BLaER1 treated with 17β-estradiol and CSF1 and Interleukin-3, amounts not matched to agents 10 nM and 100 nM (cell line): ENCODE results near the gene IFT80.

Experiments used
- H3K27ac ChIP-seq, 11 experiments: shearing (Covaris generic); formaldehyde crosslinking; 2 replicates each; pipeline ENCODE4 v1.8.1; 2022
- H3K27me3 ChIP-seq, 11 experiments: shearing (Covaris generic); formaldehyde crosslinking; 2 replicates each; pipeline ENCODE4 v1.8.1; 2022
- H3K36me3 ChIP-seq, 11 experiments: shearing (Covaris generic); formaldehyde crosslinking; 2 replicates each; pipeline ENCODE4 v1.8.1; 2022
- H3K4me1 ChIP-seq, 10 experiments: shearing (Covaris generic); formaldehyde crosslinking; 2 replicates each; pipeline ENCODE4 v1.8.1; 2022
- H3K4me2 ChIP-seq, 11 experiments: shearing (Covaris generic); formaldehyde crosslinking; 2 replicates each; pipeline ENCODE4 v1.8.1; 2022
- H3K4me3 ChIP-seq, 10 experiments: shearing (Covaris generic); formaldehyde crosslinking; 2 replicates each; pipeline ENCODE4 v1.8.1; 2022
- H3K9ac ChIP-seq, 11 experiments: shearing (Covaris generic); formaldehyde crosslinking; 2 replicates each; pipeline ENCODE4 v1.8.1; 2022
- H3K9me3 ChIP-seq, 11 experiments: shearing (Covaris generic); formaldehyde crosslinking; replicated peaks in 1 of 11; 2 replicates each; pipeline ENCODE4 v1.8.1; 2022
- H4K20me1 ChIP-seq, 11 experiments: shearing (Covaris generic); formaldehyde crosslinking; 2 replicates each; pipeline ENCODE4 v1.8.1; 2022
- Cebpa-rat ChIP-seq, 11 experiments: shearing (Covaris generic); IDR thresholded peaks; 2 replicates each; pipeline ENCODE4 v1.8.1; 2022

IFT80 gene

GRCh38 chr3:160217675-160218074, 181.3 kb downstream of the IFT80 start:
- H3K4me1 ChIP-seq, result no peaks in the 10 kb centered on the region
- H3K4me3 ChIP-seq, result no peak overlapping the region
- no peak overlapping the region for H3K9ac ChIP-seq
- H3K9me3 ChIP-seq, result no peaks in the 10 kb centered on the region
- TF ChIP-seq Cebpa-rat (IDR thresholded peaks at IDR 0.05), result no peak
- peaks cover 0 to 4% (median 0%) of the 10 kb centered on the region in 11 experiments; a peak in 4 of 22 replicates for H3K27me3 ChIP-seq
- H3K36me3 ChIP-seq, result no peaks in the 10 kb centered on the region
- no peak overlapping the region for H3K27ac ChIP-seq
- no peak overlapping the region for H3K4me2 ChIP-seq
- no peaks in the 10 kb centered on the region for H4K20me1 ChIP-seq

- Histone ChIP-seq H3K36me3 (no peaks in the 10 kb centered on the region), H4K20me1 (no peaks in the 10 kb centered on the region), H3K9me3 (no peaks in the 10 kb centered on the region), H3K4me3 (no peak overlapping the region), H3K4me1 (peaks cover 0 to 12% (median 0%) of the 10 kb centered on the region in 10 experiments; a peak in 4 of 20 replicates), H3K9ac (no peak overlapping the region), H3K27ac (no peak overlapping the region), H3K4me2 (no peak overlapping the region), H3K27me3 (no peaks in the 10 kb centered on the region)
- no peak for TF ChIP-seq Cebpa-rat (IDR thresholded peaks at IDR 0.05)
Measured at GRCh38 chr3:160213191-160213590, 185.8 kb downstream of the IFT80 start.

GRCh38 chr3:160210799-160211221, 188.2 kb downstream of the IFT80 start:
- H3K9ac ChIP-seq, result no peak overlapping the region
- peaks cover 0 to 12% (median 0%) of the 10 kb centered on the region in 10 experiments; a peak in 4 of 20 replicates for H3K4me1 ChIP-seq
- no peaks in the 10 kb centered on the region for H3K36me3 ChIP-seq
- H3K27ac ChIP-seq, result no peak overlapping the region
- peak overlapping the region in 2 of 11 experiments; percentile 38 to 50; a peak in 4 of 22 replicates for H3K4me2 ChIP-seq
- no peak overlapping the region for H3K4me3 ChIP-seq
- peaks cover 0 to 6% (median 0%) of the 10 kb centered on the region in 11 experiments; a peak in 3 of 22 replicates for H3K9me3 ChIP-seq
- no peaks in the 10 kb centered on the region for H3K27me3 ChIP-seq
- no peak for TF ChIP-seq Cebpa-rat (IDR thresholded peaks at IDR 0.05)
- no peaks in the 10 kb centered on the region for H4K20me1 ChIP-seq

- Histone ChIP-seq H3K4me1 (peaks cover 0 to 12% (median 0%) of the 10 kb centered on the region in 10 experiments; a peak in 4 of 20 replicates), H3K9ac (no peak overlapping the region), H4K20me1 (no peaks in the 10 kb centered on the region), H3K27ac (no peak overlapping the region), H3K9me3 (peaks cover 0 to 10% (median 0%) of the 10 kb centered on the region in 11 experiments; a peak in 6 of 22 replicates), H3K27me3 (no peaks in the 10 kb centered on the region), H3K4me2 (peak overlapping the region in 2 of 11 experiments; percentile 38 to 50; a peak in 4 of 22 replicates), H3K36me3 (no peaks in the 10 kb centered on the region), H3K4me3 (no peak overlapping the region)
- no peak for TF ChIP-seq Cebpa-rat (IDR thresholded peaks at IDR 0.05)
Measured at GRCh38 chr3:160210341-160210740, 188.7 kb downstream of the IFT80 start.
